ENCODE data around the gene KIAA0040. TPM values are rescaled to one million over a fixed set of nuclear protein-coding genes. Genes with fewer than 3 reads are reported as not detected.

The KIAA0040 gene
- total RNA-seq, 1 experiment from 2014 or later = 5.0 TPM

DNA sequence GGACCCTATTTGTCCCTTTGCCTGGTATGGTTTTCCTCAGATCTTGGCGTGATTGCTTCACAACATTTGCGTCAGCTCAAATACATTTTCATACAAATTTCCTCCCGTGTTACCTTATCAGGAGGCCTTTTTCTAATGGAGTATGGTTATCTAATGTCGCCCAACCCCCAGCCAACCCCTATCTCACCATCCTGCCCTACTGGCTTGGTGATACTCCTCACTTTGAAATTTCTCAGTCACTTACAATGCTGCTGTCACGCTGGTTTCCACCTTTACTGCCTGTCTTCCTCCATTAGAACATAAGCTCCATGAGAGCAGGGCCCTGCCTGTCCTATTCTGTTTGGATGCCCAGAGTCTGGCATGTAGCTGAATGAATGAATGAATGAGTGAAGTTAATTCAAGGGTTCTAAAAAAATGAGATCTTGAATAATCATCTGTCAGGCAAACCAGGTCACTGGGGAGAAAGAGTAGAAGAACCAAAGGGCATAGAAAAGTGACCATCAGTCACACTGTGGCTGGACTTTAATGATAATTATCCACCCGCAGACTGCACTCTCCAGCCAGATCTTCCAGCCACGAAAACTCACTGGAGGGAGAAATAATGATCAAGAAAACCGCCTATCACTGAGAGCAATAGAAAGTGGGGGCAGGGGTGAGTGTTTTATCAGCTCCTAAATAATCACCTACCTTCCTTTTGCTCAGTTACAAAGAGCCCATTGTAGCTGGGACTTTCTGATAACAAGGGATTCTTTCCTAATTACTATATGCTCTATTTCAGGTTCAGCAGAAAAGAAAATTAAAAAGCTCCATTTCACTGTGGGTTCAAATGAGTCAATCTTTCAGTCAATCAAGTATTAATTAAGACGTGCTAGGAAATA lies 21.3 kb downstream of the KIAA0040 start:
- no peaks in the 10 kb centered on the region for H3K27me3 ChIP-seq (ENCODE audit: insufficient read depth, low read length)
- no peak overlapping the region for H2AK5ac ChIP-seq (ENCODE audit: insufficient read length, low read length)
- WGBS (ENCODE audit: extremely low coverage, insufficient read length, low lambda C conversion rate) = no CpG with 5 or more reads among the region's 9 CpGs
- no peaks in the 10 kb centered on the region for H3K9me3 ChIP-seq (ENCODE audit: control insufficient read depth, low read depth, low read length)
- no peak overlapping the region for H2BK12ac ChIP-seq (ENCODE audit: insufficient read length, low read depth, low read length)
- H3K14ac ChIP-seq (ENCODE audit: insufficient read depth, low read length) = no peak overlapping the region
- no peak overlapping the region for H2BK15ac ChIP-seq (ENCODE audit: low read depth, low read length)
- H3K4me1 ChIP-seq (ENCODE audit: insufficient read depth, low read length) = no peaks in the 10 kb centered on the region
- H3T11ph ChIP-seq (ENCODE audit: low read length) = no peak overlapping the region
- no peak overlapping the region for H3K4me2 ChIP-seq (ENCODE audit: insufficient read depth, insufficient read length, low read length)
- H4K20me1 ChIP-seq (ENCODE audit: control insufficient read depth, insufficient read depth, insufficient read length) = no peaks in the 10 kb centered on the region
- H3K23me2 ChIP-seq (ENCODE audit: insufficient read length, low read depth, low read length, poor library complexity, severe bottlenecking) = no peaks in the 10 kb centered on the region
- H3K27ac ChIP-seq (ENCODE audit: insufficient read length, low read depth, low read length) = no peak overlapping the region
- no peak overlapping the region for H3K56ac ChIP-seq (ENCODE audit: insufficient read length, low read depth, low read length)
- no peak overlapping the region for H3K4ac ChIP-seq (ENCODE audit: low read depth, low read length)
- Mint-ChIP-seq H3K4me1 (no peaks in the 10 kb centered on the region), H3K36me3 (ENCODE audit: insufficient read depth in 1 of 3, low read depth in 3 of 3) (no peaks in the 10 kb centered on the region; a peak in 2 of 7 replicates), H3K27me3 (ENCODE audit: low read depth) (no peaks in the 10 kb centered on the region), H3K4me3 (no peak overlapping the region), H3K9me3 (no peaks in the 10 kb centered on the region), H3K27ac (no peak overlapping the region; a peak in 1 of 7 replicates)
- no peak overlapping the region for H4K8ac ChIP-seq (replicated peaks; ENCODE audit: insufficient read length, low read depth, low read length)
- TF ChIP-seq, protein P1, sequence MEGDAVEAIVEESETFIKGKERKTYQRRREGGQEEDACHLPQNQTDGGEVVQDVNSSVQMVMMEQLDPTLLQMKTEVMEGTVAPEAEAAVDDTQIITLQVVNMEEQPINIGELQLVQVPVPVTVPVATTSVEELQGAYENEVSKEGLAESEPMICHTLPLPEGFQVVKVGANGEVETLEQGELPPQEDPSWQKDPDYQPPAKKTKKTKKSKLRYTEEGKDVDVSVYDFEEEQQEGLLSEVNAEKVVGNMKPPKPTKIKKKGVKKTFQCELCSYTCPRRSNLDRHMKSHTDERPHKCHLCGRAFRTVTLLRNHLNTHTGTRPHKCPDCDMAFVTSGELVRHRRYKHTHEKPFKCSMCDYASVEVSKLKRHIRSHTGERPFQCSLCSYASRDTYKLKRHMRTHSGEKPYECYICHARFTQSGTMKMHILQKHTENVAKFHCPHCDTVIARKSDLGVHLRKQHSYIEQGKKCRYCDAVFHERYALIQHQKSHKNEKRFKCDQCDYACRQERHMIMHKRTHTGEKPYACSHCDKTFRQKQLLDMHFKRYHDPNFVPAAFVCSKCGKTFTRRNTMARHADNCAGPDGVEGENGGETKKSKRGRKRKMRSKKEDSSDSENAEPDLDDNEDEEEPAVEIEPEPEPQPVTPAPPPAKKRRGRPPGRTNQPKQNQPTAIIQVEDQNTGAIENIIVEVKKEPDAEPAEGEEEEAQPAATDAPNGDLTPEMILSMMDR (conservative IDR thresholded peaks at IDR 0.05) = no peak
- no peak overlapping the region for H3K23ac ChIP-seq (ENCODE audit: insufficient read length, low read depth, low read length)
- no peak overlapping the region for H3K9ac ChIP-seq (ENCODE audit: extremely low read depth, insufficient read length, low read length)
- no peaks in the 10 kb centered on the region for H3K79me1 ChIP-seq (ENCODE audit: insufficient read depth, low read depth, low read length, poor library complexity, severe bottlenecking)
- H3K18ac ChIP-seq (ENCODE audit: insufficient read length, low read depth, low read length) = no peak overlapping the region
- no peak overlapping the region for H4K91ac ChIP-seq (ENCODE audit: insufficient read length, low read depth, low read length)
- no peak for DNase-seq
- no peak overlapping the region for H2BK20ac ChIP-seq (ENCODE audit: low read depth, low read length, poor library complexity, severe bottlenecking)
- H4K5ac ChIP-seq (ENCODE audit: insufficient read length, low read depth, low read length) = no peak overlapping the region
- no peak overlapping the region for H2AFZ ChIP-seq (ENCODE audit: low read length)
- no peak overlapping the region for H2BK5ac ChIP-seq (ENCODE audit: insufficient read length, low read length)
- no peaks in the 10 kb centered on the region for H3K79me2 ChIP-seq (ENCODE audit: insufficient read depth, low read length)
- no peak overlapping the region for H2BK120ac ChIP-seq (ENCODE audit: low read depth, low read length, poor library complexity, severe bottlenecking)

Data from H9 (cell line).